Stimulated activated CD4-positive, alpha-beta T cell treated with anti-CD3 and anti-CD28 coated beads, Interleukin-12 subunit alpha, Interleukin-12 subunit beta, amount 100 ng/mL, for 48 hours (primary cell): Measurements from ENCODE around the gene OR13H1.
"Not testable (repeated sequence)": the region's sequence is repeated elsewhere in the genome, so short reads cannot be mapped to it uniquely, and the experiment has no call there.

Source experiments
- DNase-seq, 3 donors: peaks; one replicate each; pipeline ENCODE4 v3.0.0-alpha.2; 2020; ENCODE audit warnings: low read depth in 2 of 3, low spot score in 1 of 3

The OR13H1 gene, protein sequence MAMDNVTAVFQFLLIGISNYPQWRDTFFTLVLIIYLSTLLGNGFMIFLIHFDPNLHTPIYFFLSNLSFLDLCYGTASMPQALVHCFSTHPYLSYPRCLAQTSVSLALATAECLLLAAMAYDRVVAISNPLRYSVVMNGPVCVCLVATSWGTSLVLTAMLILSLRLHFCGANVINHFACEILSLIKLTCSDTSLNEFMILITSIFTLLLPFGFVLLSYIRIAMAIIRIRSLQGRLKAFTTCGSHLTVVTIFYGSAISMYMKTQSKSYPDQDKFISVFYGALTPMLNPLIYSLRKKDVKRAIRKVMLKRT

DNA sequence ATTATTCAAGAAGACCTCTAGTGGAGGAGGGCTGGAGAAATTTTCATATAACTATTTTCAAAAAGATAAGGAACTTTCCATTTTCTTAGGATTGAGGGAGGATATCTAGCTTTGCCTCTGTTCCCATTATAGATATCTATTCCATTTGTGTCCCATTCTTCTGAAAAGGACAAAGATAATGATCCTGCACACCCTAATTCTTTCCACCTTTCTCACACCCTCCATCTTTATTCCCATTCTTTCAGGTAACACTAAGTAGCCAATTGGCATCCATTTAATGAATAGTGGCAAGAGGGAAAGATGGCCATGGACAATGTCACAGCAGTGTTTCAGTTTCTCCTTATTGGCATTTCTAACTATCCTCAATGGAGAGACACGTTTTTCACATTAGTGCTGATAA is at the start of gene OR13H1:
TSS of gene OR13H1 (plus strand) at position 301 of the 400 bp plus-strand sequence. CDS start at position 301, 0 bp downstream.
- DNase-seq: no peak

DNA sequence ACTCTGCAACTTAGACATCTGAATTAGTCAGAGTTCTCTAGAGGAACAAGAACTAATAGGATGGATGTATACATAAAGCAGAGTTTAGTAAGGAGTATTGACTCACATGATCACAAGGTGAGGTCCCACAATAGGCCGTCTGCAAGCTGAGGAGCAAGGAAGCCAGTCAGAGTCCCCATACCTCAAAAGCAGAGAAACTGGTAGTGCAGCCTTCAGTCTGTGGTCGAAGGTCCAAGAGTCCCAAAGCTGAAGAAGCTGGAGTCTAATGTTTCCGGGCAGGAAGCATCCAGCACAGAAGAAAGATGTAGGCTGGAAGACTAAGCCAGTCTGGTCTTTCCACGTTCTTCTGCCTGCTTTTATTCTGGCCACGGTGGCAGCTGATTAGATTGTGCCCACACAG is 42.3 kb upstream of the OR13H1 start:
- DNase-seq: not testable (repeated sequence)

DNA sequence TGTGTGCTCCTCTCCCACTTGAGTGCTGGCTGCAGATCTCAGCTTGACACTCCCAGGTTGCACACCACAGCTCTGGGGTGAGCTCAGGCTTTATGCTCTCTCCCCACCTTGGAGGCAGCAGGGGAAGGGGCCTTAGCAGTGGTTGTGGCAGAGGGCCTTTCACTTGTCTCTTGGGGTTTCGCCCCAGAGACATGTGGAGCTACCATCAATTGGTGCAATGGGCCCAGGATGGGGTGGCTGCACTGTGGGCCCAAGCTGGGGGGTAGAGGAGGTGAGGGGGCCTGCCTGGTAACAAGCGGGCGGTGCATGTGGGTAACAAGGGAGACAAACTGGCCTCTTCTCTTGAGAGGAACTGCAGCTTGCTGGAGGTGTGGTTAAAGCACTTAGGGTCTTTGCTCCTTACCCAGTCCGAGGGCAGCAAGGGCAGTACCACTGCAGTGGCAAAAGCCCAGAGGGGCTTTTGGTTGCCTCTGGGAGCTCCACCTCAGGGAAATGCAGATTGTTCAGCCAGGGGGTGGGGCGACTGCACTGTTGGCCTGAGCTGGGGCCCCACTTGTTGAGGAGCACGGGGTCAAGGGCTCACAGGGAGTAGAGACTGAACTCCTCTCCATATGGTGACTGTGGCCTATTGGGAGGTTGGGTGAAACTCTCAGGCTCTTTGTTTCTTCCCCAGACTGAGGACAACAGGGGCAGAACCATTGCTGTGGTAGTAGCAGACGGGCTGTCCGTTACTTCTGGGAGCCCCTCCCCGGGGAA is 30.5 kb upstream of the OR13H1 start:
- DNase-seq: no peak

DNA sequence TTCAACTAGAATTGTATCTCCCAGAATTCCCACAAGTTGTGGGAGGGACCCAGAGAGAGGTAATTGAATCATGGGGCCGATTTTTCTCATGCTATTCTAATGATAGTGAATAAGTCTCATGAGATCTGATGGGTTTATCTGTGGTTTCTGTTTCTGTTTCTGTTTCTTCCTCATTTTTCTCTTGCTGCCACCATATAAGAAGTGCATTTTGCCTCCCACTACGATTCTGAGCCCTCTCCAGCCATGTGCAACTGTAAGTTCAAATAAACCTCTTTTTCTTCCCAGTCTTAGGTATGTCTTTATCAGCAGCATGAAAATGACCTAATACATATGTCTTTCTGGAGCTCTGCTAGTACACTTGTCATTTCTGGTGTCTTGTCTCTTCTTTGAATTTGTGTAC is 22.1 kb upstream of the OR13H1 start:
- no peak for DNase-seq

DNA sequence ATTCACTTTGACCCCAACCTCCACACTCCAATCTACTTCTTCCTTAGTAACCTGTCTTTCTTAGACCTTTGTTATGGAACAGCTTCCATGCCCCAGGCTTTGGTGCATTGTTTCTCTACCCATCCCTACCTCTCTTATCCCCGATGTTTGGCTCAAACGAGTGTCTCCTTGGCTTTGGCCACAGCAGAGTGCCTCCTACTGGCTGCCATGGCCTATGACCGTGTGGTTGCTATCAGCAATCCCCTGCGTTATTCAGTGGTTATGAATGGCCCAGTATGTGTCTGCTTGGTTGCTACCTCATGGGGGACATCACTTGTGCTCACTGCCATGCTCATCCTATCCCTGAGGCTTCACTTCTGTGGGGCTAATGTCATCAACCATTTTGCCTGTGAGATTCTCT is 344 bp downstream of the OR13H1 start:
- DNase-seq: no peak

DNA sequence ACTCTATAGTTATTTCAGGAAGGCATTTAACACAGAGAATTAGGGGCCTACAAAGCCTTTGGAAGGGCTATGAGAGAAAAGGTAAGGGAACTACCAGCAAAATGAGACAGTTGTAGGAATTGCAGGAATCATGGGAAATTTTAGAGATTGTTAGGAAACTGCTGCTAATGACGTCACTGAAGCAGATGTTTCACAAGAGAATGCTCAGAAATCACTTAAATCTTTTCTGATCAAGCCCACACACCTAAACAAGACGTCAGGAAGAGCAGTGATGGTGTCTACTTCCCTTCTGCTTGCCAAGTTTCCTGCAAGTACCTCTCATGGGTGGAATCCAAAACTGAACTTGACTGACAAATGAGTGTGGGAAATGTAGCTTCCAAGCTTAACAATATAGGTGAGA is 5.1 kb downstream of the OR13H1 start:
- DNase-seq: no peak

DNA sequence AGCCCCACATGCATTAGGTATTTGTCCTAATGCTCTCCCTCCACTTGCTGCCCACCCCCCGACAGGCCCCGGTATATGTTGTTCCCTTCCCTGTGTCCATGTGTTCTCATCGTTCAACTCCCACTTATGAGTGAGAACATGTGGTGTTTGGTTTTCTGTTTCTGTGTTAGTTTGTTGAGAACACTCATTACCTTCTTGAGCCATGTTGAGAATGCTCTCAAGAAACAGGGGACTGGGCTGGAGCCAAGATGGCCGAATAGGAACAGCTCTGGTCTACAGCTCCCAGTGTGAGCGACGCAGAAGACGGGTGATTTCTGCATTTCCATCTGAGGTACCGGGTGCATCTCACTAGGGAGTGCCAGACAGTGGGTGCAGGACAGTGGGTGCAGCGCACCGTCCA is 8.6 kb downstream of the OR13H1 start:
- DNase-seq: not testable (repeated sequence)

DNA sequence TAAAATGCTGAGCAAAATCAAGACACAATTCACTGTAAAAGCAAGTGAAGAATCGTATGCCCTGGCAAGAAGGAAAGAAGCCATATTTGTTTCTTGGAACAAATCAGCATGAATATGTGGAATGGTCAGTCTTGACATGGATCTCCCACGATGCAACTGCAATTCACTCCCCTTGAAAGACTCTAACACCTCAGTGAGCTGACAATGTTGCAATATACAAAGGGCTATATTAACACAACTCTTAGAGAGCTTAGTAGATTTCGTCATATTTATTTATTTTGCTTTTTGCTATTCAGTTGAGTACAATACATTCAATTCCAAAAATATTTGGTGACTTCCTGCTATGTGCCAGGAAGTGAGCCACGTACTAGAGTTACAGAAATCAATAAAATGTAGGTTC is 14.7 kb downstream of the OR13H1 start:
- no peak for DNase-seq

DNA sequence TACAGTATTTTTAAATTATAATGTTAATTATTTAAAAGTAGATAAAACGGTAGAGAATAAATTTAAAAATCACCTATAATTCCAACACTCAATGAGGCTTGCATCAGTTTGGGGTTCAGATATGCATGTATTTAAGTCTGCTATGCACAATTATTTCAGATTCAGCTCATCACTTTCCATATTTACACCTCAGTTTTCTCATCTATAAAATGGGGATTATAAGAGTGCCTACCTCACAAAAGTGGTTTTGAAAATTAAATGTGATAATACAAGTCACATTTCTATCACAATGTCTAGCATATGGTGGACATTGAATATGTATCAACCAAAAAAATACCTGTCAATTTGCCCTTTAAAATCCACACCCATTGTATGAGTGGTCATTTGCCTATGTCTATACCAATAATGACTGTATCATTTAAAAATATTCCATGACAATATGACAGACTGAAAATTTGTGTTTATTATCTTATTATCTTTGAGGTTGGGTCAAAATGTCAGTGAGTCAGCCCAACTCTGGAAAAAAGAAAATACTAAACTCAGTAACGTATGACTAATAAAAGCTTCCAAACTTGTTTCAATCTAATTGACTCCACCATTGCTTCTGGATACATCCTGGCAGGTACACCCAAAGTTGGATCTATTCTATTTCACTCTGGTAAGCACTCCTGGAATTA is 20.8 kb downstream of the OR13H1 start:
- no peak for DNase-seq

DNA sequence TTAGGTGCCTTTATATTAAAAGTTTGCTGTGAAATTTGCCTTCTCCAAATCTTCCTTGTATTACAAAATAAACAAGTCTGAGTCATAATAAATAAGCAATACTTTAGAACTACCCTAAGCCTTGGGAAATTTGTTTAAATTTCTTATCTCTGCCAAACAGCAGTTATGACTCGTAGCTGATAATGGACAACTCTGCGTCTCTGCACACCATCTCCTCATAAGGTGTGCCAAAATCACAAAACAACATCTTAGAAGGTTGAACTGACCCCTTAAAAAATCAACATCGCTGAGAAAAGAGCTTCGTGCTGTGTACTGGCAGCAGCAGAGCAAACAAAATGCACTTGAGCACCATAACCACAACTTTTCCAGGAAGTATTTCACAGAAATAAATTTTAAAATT is 22.0 kb downstream of the OR13H1 start:
- no peak for DNase-seq

DNA sequence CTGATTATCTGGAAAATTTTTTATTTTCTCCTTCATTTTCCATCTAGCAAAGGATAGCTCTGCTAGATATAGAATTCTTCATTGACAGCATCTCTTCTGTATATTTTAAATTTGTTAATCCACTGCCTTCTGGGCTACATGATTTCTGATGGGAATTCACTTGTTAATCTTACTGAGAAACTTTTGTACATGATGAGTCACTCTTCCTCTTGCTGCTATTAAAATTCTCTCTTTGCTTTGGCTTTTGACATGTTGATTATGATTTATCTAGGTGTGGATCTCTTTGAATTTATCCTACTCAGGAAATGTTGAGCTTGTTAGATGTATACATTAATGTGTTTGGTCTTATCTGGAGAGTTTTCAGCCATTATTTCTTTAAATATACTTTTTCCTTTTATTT is 27.5 kb downstream of the OR13H1 start:
- DNase-seq: no peak

DNA sequence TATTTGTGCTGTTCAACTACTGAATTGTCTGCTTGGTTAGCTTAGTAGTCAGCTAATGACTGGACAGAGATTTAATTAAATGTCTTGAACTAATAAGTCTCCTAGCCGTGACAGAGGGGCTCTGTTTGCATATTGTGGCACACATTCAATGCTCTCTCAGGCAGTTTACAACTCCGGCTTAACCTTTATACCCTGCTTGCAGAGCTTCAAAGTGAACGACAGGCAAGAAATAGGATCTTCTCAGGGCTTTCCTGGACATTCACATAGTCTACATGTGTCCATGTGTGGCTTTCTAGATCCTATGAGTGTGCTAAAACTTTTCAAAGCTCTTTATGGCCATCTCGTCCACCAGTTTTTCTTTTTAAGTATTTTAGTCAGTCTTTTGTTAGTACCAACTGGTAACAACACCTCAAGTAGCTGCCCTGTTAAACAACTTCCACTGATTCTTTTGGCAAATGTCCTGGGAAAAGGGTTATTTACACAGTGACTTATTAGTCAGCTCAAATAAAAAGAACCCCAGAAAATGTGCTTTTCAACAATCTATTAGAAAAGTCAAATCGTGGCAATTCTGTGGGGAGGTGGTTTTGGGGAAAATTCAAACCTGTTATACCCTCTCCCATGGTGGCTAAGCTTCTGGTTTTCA is 28.6 kb downstream of the OR13H1 start:
- no peak for DNase-seq

DNA sequence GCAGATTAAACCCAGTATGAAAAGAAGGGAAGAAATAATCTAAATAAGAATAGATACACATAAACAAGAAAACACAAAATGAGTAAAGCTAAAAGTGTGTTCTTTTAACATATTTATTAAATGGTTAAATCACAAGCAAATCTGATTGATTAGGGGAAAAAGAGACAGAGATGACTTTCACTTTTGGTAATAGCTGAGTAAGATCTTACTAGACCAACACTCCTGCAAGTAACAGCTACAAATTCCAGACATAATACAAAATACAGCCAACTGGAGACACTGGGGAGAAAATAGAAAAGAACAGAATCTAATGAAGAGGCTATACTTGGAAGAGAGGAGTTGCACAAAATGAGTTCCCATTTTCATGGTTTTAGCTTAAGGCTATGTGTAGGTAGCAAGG is 33.5 kb downstream of the OR13H1 start:
- no peak for DNase-seq

DNA sequence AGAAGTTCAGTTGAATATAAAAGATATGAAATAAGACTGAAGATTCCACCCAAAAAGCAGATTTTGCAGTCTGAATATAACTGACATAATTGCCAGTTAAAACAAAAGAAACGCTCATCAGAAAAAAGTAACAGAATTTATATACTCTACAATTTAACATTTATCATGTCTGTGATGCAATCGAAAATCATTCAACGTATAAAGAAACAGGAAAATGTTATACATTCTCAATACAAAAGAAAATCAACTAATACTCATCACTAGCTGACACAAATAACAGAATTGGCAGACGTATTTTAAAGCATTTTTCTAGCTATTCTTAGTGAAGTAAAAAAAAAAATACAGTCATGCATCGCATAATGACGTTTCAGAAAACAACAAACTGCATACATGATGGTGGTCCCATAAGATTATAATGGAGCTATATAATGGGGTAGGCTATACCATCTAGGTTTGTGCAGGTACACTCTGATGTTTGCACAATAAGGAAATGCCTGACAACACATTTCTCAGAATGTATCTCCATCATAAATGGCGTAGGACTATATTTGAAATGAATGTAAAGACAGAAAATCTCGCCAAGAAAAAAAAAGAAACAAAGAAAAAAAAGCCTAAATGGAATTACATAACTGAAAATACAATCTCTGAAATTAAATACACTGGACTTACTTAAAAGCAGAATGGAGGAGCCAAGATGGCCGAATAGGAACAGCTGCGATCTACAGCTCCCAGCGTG is 34.3 kb downstream of the OR13H1 start:
- DNase-seq: no peak

DNA sequence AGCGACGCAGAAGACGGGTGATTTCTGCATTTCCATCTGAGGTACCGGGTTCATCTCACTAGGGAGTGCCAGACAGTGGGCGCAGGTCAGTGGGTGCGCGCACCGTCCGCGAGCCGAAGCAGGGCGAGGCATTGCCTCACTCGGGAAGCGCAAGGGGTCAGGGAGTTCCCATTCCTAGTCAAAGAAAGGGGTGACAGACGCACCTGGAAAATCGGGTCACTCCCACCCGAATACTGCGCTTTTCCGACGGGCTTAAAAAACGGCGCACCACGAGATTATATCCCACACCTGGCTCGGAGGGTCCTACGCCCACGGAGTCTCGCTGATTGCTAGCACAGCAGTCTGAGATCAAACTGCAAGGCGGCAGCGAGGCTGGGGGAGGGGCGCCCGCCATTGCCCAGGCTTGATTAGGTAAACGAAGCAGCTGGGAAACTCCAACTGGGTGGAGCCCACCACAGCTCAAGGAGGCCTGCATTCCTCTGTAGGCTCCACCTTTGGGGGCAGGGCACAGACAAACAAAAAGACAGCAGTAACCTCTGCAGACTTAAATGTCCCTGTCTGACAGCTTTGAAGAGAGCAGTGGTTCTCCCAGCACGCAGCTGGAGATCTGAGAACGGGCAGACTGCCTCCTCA is 35.0 kb downstream of the OR13H1 start:
- not testable (repeated sequence) for DNase-seq

DNA sequence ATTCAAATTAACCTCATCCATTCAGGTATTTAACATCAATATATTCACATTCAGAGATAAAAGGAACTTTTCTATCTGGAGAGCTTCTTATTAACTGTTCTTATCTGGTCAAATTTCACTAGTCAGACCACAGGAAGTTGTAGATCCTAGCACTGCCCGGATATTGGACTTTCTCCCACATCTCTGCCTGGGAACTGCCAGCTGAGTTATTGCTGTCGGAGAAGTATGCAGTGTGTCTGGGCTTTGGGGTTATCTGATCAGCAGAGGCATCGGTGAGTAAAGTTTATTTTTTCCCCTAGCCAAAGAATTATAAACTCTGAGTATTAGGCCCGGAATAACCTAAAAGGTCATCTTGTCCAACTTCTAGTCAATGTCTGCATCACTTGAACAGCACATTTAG is 45.1 kb downstream of the OR13H1 start:
- no peak for DNase-seq
